WTC11 (cell line): ENCODE results near the gene PKHD1. TPM values are rescaled to one million over a fixed set of nuclear protein-coding genes. Genes with fewer than 3 reads are reported as not detected.

ENCODE experiments used
- ATAC-seq: fragments of 200-7000 bp; cut with Tn5 transposase; 2 replicates; pipeline ENCODE4 v1.10.0; 2021; ENCODE audit warnings: mild to moderate bottlenecking, moderate library complexity
- CTCF ChIA-PET: fragments of 300-600 bp; sonication (Branson Sonifier 250); formaldehyde crosslinking; loops from one replicate; lab custom pipeline; 2021; ENCODE audit warnings: antibody characterized with exemption; lab: Charles Lee
- POLR2A ChIA-PET: fragments of 350-600 bp; sonication (Branson Sonifier 250); formaldehyde crosslinking; loops from one replicate; lab custom pipeline; 2021; ENCODE audit warnings: antibody characterized with exemption; lab: Charles Lee
- DNase-seq: peaks from one replicate; pipeline ENCODE4 v3.0.0; 2021; ENCODE audit warnings: low spot score
- H3K27ac Mint-ChIP-seq: 2 replicates; pipeline ENCODE4 v1.8.0; 2021; ENCODE audit warnings: mixed read lengths
- H3K27me3 Mint-ChIP-seq: 2 replicates; pipeline ENCODE4 v1.8.0; 2021; ENCODE audit warnings: low read depth, mild to moderate bottlenecking, moderate library complexity, mixed read lengths
- H3K36me3 Mint-ChIP-seq: 2 replicates; pipeline ENCODE4 v1.8.0; 2021; ENCODE audit warnings: mixed read lengths
- H3K4me1 Mint-ChIP-seq: 2 replicates; pipeline ENCODE4 v1.8.0; 2022; ENCODE audit warnings: mixed read lengths
- H3K4me3 Mint-ChIP-seq: 2 replicates; pipeline ENCODE4 v1.8.0; 2021; ENCODE audit warnings: mild to moderate bottlenecking, moderate library complexity, mixed read lengths
- H3K9me3 Mint-ChIP-seq: 2 replicates; pipeline ENCODE4 v1.8.0; 2021; ENCODE audit warnings: mixed read lengths
- ARID4B ChIP-seq: sonication (generic); formaldehyde crosslinking; IDR thresholded peaks from 2 replicates; pipeline ENCODE4 v1.8.0; 2023; ENCODE audit warnings: missing genetic modification reagents, mild to moderate bottlenecking, borderline replicate concordance
- ATF1 ChIP-seq: sonication (generic); formaldehyde crosslinking; IDR thresholded peaks from 2 replicates; pipeline ENCODE4 v1.8.1; 2023; ENCODE audit warnings: mild to moderate bottlenecking, moderate library complexity, missing genetic modification reagents
- CDX4 ChIP-seq: fragments of 250-450 bp; sonication (Bioruptor Pico); IDR thresholded peaks from 2 replicates; pipeline ENCODE4 v1.9.0; 2021; ENCODE audit warnings: moderate library complexity, mild to moderate bottlenecking, inconsistent platforms, borderline replicate concordance
- CREM ChIP-seq: sonication (generic); formaldehyde crosslinking; IDR thresholded peaks from 2 replicates; pipeline ENCODE4 v1.8.1; 2022; ENCODE audit warnings: mild to moderate bottlenecking, missing genetic modification reagents, moderate library complexity
- KAT7 ChIP-seq: sonication (generic); formaldehyde crosslinking; IDR thresholded peaks from 2 replicates; pipeline ENCODE4 v1.8.1; 2023; ENCODE audit warnings: missing genetic modification reagents, mild to moderate bottlenecking, borderline replicate concordance
- MXD4 ChIP-seq: fragments of 250-450 bp; sonication (Bioruptor Pico); IDR thresholded peaks from 2 replicates; pipeline ENCODE4 v1.8.0; 2021; ENCODE audit warnings: mild to moderate bottlenecking, moderate library complexity, borderline replicate concordance
- NR1H2 ChIP-seq: sonication (generic); formaldehyde crosslinking; IDR thresholded peaks from 2 replicates; pipeline ENCODE4 v1.9.0; 2021; ENCODE audit warnings: mild to moderate bottlenecking, moderate library complexity, missing genetic modification reagents
- PRDM15 ChIP-seq: sonication (generic); formaldehyde crosslinking; IDR thresholded peaks from 2 replicates; pipeline ENCODE4 v1.8.0; 2022; ENCODE audit warnings: missing genetic modification reagents
- RORB ChIP-seq: fragments of 250-450 bp; sonication (Bioruptor Pico); IDR thresholded peaks from 2 replicates; pipeline ENCODE4 v1.9.0; 2021; ENCODE audit warnings: mild to moderate bottlenecking
- SP1 ChIP-seq: sonication (generic); formaldehyde crosslinking; conservative IDR thresholded peaks from 2 replicates; pipeline ENCODE4 v1.8.1; 2022; ENCODE audit warnings: missing genetic modification reagents
- STAT6 ChIP-seq: sonication (generic); formaldehyde crosslinking; conservative IDR thresholded peaks from 2 replicates; pipeline ENCODE4 v1.8.1; 2023; ENCODE audit warnings: mild to moderate bottlenecking, low read depth, missing genetic modification reagents, moderate library complexity
- TEAD1 ChIP-seq: sonication (generic); formaldehyde crosslinking; IDR thresholded peaks from 2 replicates; pipeline ENCODE4 v1.8.0; 2022; ENCODE audit warnings: mild to moderate bottlenecking, missing genetic modification reagents
- TP53 ChIP-seq: sonication (generic); formaldehyde crosslinking; IDR thresholded peaks from 2 replicates; pipeline ENCODE4 v1.8.1; 2023; ENCODE audit warnings: mild to moderate bottlenecking, missing genetic modification reagents
- ZMAT4 ChIP-seq: fragments of 250-450 bp; sonication (Bioruptor Pico); IDR thresholded peaks from 2 replicates; pipeline ENCODE4 v1.9.0; 2021; ENCODE audit warnings: mild to moderate bottlenecking
- ZNF532 ChIP-seq: fragments of 250-450 bp; sonication (Bioruptor Pico); IDR thresholded peaks from 2 replicates; pipeline ENCODE4 v1.9.0; 2021; ENCODE audit warnings: mild to moderate bottlenecking, borderline replicate concordance
- total RNA-seq: library from RNA; stranded (reverse); gene quantifications from 3 replicates; pipeline ENCODE4 v1.2.3, GENCODE V29; 2021

Gene PKHD1
- total RNA-seq, 1 experiment from 2014 or later, result 0.15 TPM

- ATAC-seq, result no peak
- H3K9me3 Mint-ChIP-seq, result no peaks in the 10 kb centered on the region
- TF ChIP-seq ARID4B (CRISPR knock-in tag) (no peak), PRDM15 (CRISPR knock-in tag) (no peak), NR1H2 (no peak), STAT6 (CRISPR knock-in tag) (no peak), SP1 (CRISPR knock-in tag) (no peak), ZMAT4 (CRISPR knock-in tag) (no peak), TP53 (CRISPR knock-in tag) (no peak)
- H3K27ac Mint-ChIP-seq, result no peak overlapping the region
- POLR2A ChIA-PET, result no interaction called here
- peaks cover 47% of the 10 kb centered on the region for H3K4me1 Mint-ChIP-seq
- H3K36me3 Mint-ChIP-seq, result no peaks in the 10 kb centered on the region
- no peak overlapping the region for H3K4me3 Mint-ChIP-seq
- H3K27me3 Mint-ChIP-seq, result no peaks in the 10 kb centered on the region
- no peak for DNase-seq
- CTCF ChIA-PET, result interaction anchor here (0.7 to 2.2 kb wide), 8 partner anchors 9 to 215 kb away, joined by 3 to 8 read pairs (median 3); no protein-coding TSS in a partner anchor
Measured at GRCh38 chr6:52019881-52020280, 67.5 kb downstream of the PKHD1 start.

GRCh38 chr6:52019092-52019491, 68.3 kb downstream of the PKHD1 start:
- ATAC-seq (no peak), DNase-seq (no peak)
- peaks cover 47% of the 10 kb centered on the region for H3K4me1 Mint-ChIP-seq
- H3K27ac Mint-ChIP-seq, result no peak overlapping the region
- no peak overlapping the region for H3K4me3 Mint-ChIP-seq
- peaks cover 6% of the 10 kb centered on the region for H3K9me3 Mint-ChIP-seq
- TF ChIP-seq TEAD1 (no peak), CDX4 (CRISPR knock-in tag) (no peak), KAT7 (CRISPR knock-in tag) (no peak), MXD4 (no peak), RORB (CRISPR knock-in tag) (no peak), ZNF532 (no peak), ATF1 (CRISPR knock-in tag) (no peak), CREM (CRISPR knock-in tag) (no peak)
- no peaks in the 10 kb centered on the region for H3K36me3 Mint-ChIP-seq
- ChIA-PET CTCF (interaction anchor here (1.0 to 2.2 kb wide), 2 partner anchors 30 to 59 kb away, joined by 3 to 8 read pairs; no protein-coding TSS in a partner anchor), POLR2A (no interaction called here)
- no peaks in the 10 kb centered on the region for H3K27me3 Mint-ChIP-seq
